DMS79 treated with DMSO at 0.1 percent for 48 hours (cell line): ENCODE results near the gene GGTLC1.
"Not testable (repeated sequence)": the region's sequence is repeated elsewhere in the genome, so short reads cannot be mapped to it uniquely, and the experiment has no call there.

Experiments
- DNase-seq: peaks from one replicate; lab custom pipeline; 2025; lab: John Stamatoyannopoulos, UW

GGTLC1 gene

GRCh38 chr20:23994001-23994633 lies 5.5 kb upstream of the GGTLC1 start:
- DNase-seq = not testable (repeated sequence)

DNA sequence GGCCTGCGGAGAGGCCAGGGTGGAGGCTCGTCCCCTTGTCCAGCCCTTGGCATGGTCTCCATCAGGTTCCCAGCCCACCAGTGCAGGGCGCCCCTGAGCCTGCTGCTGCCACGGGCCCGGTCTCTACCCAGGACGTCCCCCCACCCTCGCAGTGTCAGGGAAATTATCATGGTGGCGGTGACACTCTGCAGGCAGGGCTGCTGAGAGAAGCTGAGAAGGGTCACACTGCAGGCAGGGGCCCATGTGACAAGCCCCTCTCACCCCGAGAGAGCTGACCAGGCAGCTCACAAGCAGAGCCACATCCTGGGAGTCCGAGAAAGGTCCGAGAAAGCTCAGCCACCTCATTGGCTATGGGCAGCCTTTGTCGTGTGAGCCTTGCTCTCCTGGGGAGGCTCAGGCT lies 4.9 kb upstream of the GGTLC1 start:
- DNase-seq = not testable (repeated sequence)

DNA sequence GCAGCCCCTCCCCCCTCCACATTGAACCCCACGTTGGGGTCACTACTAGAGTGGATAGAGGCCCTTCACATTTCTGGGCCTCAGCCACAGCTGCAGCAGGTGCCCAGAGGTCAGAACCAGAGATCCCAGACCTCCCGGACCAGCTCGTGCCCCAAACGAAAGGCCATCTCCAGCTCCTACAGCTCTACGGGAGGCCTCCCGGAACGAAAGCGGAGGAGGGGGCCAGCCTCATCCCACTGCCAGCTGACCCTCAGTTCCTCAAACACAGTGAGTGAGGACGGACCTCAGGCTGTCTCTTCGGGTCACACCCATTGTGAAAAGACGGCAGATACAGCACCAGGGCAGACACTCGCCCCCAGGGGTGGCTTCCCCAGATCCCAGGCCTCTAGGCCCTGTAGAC lies 1.7 kb upstream of the GGTLC1 start:
- DNase-seq = not testable (repeated sequence)

DNA sequence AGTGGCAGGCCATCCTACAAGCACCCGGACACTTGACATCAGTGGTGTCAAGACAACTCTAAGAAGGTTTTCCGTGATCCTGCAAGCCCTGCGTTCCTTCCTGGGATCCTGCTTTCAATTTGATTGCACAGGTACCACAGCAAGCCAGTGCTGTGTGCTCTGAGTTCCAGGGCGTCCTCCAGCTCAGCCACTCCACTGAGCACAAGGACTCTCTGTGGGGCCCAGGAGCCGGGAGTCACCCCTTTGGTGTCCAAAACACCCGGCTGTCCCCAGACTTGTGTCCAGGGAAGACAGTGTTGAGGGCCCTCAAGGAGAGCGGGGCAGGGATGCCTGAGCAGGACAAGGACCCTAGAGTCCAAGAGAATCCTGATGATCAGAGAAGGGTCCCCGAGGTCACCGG lies 387 bp upstream of the GGTLC1 start:
- DNase-seq = not testable (repeated sequence)

GRCh38 chr20:23986716-23987115 lies 1.9 kb downstream of the GGTLC1 start:
- not testable (repeated sequence) for DNase-seq

GRCh38 chr20:23986310-23986709 lies 2.3 kb downstream of the GGTLC1 start:
- DNase-seq = not testable (repeated sequence)

- DNase-seq = not testable (repeated sequence)
Observed at GRCh38 chr20:23985790-23986225, 2.8 kb downstream of the GGTLC1 start.

GRCh38 chr20:23985066-23985789 lies 3.4 kb downstream of the GGTLC1 start:
- DNase-seq = not testable (repeated sequence)

GRCh38 chr20:23984476-23985023 lies 4.0 kb downstream of the GGTLC1 start:
- not testable (repeated sequence) for DNase-seq

- not testable (repeated sequence) for DNase-seq
Observed at GRCh38 chr20:23982112-23983018, 6.2 kb downstream of the GGTLC1 start.

GRCh38 chr20:23981526-23981925 lies 7.1 kb downstream of the GGTLC1 start:
- DNase-seq = not testable (repeated sequence)

- DNase-seq = not testable (repeated sequence)
Observed at GRCh38 chr20:23981014-23981413, 7.6 kb downstream of the GGTLC1 start.

- not testable (repeated sequence) for DNase-seq
Observed at GRCh38 chr20:23979899-23980811, 8.4 kb downstream of the GGTLC1 start.

GRCh38 chr20:23979380-23979779 lies 9.2 kb downstream of the GGTLC1 start:
- DNase-seq = not testable (repeated sequence)

- not testable (repeated sequence) for DNase-seq
Observed at GRCh38 chr20:23978457-23978856, 10.1 kb downstream of the GGTLC1 start.

DNA sequence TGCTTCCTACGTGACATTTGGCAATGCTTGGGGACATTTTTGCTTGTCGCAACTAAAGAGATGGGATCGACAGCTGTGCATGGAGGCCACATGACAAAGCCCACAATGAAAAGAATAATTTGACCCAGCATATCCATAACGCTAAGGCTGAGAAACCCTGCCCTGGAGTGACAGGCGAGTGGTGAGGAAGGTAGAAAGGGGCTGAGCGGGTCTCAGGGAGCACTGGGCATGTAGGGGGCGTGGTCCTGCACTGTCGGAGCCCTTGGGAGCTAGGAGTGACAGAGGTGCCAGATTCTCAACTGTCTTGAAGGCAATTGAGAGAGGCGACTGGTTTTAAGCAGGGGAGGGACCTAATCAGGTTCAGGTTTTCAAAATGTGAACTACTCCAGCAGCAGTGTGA lies 13.6 kb downstream of the GGTLC1 start:
- DNase-seq = no peak

- DNase-seq = no peak
Observed at GRCh38 chr20:23971310-23971709, 17.3 kb downstream of the GGTLC1 start.

DNA sequence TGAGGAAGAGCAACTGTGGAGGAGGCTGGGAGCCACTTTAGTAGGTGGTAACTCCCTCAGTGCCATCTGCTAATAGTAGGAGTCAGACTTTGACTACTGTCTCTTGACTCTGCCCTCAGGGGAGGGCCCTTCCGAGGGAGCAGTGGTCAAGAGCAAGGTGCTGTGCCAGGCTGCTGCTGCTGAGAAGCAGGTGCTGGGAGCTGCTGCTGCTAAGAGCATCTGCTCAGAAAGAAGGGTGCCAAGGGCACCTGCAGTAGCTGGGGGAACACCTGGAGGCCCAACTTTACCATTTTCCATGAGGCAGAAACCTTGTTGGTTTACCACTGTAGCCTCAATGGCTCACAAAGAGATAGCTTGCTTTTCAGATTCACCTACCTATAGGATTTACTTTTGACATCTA lies 18.5 kb downstream of the GGTLC1 start:
- no peak for DNase-seq

- DNase-seq = no peak
Observed at GRCh38 chr20:23967616-23967979, 21.0 kb downstream of the GGTLC1 start.

DNA sequence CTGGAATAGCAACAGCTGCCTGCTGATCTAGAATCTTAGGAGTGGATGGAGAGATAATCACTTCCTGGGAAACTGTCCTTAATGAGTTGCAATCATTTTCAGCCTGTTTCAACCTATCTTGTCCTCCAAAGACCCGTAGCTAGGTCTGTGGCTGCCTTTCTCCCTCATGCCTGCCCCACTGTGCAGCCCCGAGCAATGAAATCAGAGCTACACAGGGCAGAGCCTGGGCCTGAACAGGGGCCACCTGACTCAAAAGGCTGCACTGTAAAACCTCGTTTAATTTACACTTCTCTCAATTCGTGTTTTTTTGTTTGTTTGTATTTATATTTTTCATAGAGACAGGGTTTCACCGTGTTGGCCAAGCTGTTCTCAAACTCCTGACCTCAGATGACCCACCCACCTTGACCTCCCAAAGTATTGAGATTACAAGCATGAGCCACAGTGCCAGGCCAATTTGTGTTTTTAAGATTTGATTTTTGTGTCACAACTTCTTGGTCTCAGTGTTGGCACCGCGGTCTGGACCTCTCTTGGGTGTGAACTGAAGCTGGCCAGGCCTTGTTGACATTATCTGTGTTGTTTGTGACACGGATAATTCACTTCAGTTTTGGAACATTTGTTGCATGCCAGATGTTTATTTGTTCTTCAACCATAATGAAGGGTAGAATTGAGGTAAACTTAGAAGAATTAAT lies 21.5 kb downstream of the GGTLC1 start:
- DNase-seq = no peak
